PC-9 (cell line): Measurements from ENCODE around the gene ITGAX. TPM values are rescaled to one million over a fixed set of nuclear protein-coding genes. Genes with fewer than 3 reads are reported as not detected.

Experiments used
- BruUV-seq: library from RNA; stranded (reverse); fragments of 400-500 nt; replicated peaks from 2 replicates; lab custom pipeline; 2021; lab: Mats Ljungman, UMichigan
- CTCF ChIA-PET: fragments of 300-600 bp; sonication (Branson Sonifier 250); formaldehyde crosslinking; loops from one replicate; lab custom pipeline; 2022; ENCODE audit warnings: antibody characterized with exemption; lab: Charles Lee
- POLR2A ChIA-PET: fragments of 300-600 bp; sonication (Branson Sonifier 250); formaldehyde crosslinking; loops from one replicate; lab custom pipeline; 2022; ENCODE audit warnings: antibody characterized with exemption; ENCODE audit not compliant: unreplicated experiment; lab: Charles Lee
- DNase-seq, 2 experiments: peaks; one replicate each; pipeline versions ENCODE4 v3.0.0 to v3.0.0-alpha.2; 2015 to 2022; ENCODE audit warnings: mixed read lengths in 1 of 2
- H2AFZ ChIP-seq: fragments of 200-600 bp; sonication (generic); 2 replicates; pipeline ENCODE4 v1.8.1; 2017; ENCODE audit warnings: antibody characterized with exemption
- H3F3A ChIP-seq: fragments of 200-600 bp; sonication (generic); 2 replicates; pipeline ENCODE4 v1.8.1; 2017; ENCODE audit warnings: antibody characterized with exemption, mild to moderate bottlenecking, low read depth; ENCODE audit not compliant: insufficient read depth
- H3K27ac ChIP-seq: fragments of 200-600 bp; sonication (generic); 2 replicates; pipeline ENCODE4 v1.6.1; 2016; ENCODE audit warnings: mixed run types
- H3K27me3 ChIP-seq: fragments of 200-600 bp; sonication (generic); 2 replicates; pipeline ENCODE4 v1.6.1; 2016; ENCODE audit warnings: low read depth, mixed run types; ENCODE audit not compliant: insufficient read depth
- H3K36me3 ChIP-seq: fragments of 200-600 bp; sonication (generic); 2 replicates; pipeline ENCODE4 v1.6.1; 2016; ENCODE audit warnings: low read depth, mixed run types
- H3K4me1 ChIP-seq: fragments of 200-600 bp; sonication (generic); replicated peaks from 2 replicates; pipeline ENCODE4 v1.6.1; 2016; ENCODE audit warnings: mixed run types; ENCODE audit not compliant: insufficient read depth
- H3K4me2 ChIP-seq: fragments of 200-600 bp; sonication (generic); 2 replicates; pipeline ENCODE4 v1.6.1; 2017; ENCODE audit warnings: mixed run types
- H3K4me3 ChIP-seq: fragments of 200-600 bp; sonication (generic); 2 replicates; pipeline ENCODE4 v1.6.1; 2016; ENCODE audit warnings: mixed run types
- H3K79me2 ChIP-seq: fragments of 200-600 bp; sonication (generic); 2 replicates; pipeline ENCODE4 v1.6.1; 2017; ENCODE audit warnings: low read depth, mixed run types
- H3K9me2 ChIP-seq: fragments of 200-600 bp; sonication (generic); 2 replicates; pipeline ENCODE4 v1.8.1; 2017; ENCODE audit warnings: mild to moderate bottlenecking; ENCODE audit not compliant: insufficient read depth
- H3K9me3 ChIP-seq: fragments of 200-600 bp; sonication (generic); 2 replicates; pipeline ENCODE4 v1.8.1; 2016; ENCODE audit warnings: low read depth; ENCODE audit not compliant: insufficient read depth
- H4K20me1 ChIP-seq: fragments of 200-600 bp; sonication (generic); 2 replicates; pipeline ENCODE4 v1.8.1; 2017; ENCODE audit not compliant: insufficient read depth
- CTCF ChIP-seq: fragments of 200-600 bp; sonication (generic); conservative IDR thresholded peaks from 2 replicates; pipeline ENCODE4 v1.6.1; 2017; ENCODE audit warnings: mixed run types, antibody characterized with exemption, mild to moderate bottlenecking, moderate library complexity
- EZH2 ChIP-seq: fragments of 200-600 bp; sonication (generic); IDR thresholded peaks from 2 replicates; pipeline ENCODE4 v1.8.0; 2017; ENCODE audit warnings: antibody characterized with exemption, low read depth
- intact Hi-C: fragments of 100-400 bp; cut with micrococcal nuclease; formaldehyde crosslinking; loops from one replicate; pipeline ENCODE4 v1.10.0; 2022; ENCODE audit not compliant: unreplicated experiment
- total RNA-seq: library from RNA; stranded (reverse); gene quantifications from 2 replicates; pipeline ENCODE4 v1.2.3, GENCODE V29; 2021

The ITGAX gene
- total RNA-seq, 1 experiment from 2014 or later: 1.1 TPM

DNA sequence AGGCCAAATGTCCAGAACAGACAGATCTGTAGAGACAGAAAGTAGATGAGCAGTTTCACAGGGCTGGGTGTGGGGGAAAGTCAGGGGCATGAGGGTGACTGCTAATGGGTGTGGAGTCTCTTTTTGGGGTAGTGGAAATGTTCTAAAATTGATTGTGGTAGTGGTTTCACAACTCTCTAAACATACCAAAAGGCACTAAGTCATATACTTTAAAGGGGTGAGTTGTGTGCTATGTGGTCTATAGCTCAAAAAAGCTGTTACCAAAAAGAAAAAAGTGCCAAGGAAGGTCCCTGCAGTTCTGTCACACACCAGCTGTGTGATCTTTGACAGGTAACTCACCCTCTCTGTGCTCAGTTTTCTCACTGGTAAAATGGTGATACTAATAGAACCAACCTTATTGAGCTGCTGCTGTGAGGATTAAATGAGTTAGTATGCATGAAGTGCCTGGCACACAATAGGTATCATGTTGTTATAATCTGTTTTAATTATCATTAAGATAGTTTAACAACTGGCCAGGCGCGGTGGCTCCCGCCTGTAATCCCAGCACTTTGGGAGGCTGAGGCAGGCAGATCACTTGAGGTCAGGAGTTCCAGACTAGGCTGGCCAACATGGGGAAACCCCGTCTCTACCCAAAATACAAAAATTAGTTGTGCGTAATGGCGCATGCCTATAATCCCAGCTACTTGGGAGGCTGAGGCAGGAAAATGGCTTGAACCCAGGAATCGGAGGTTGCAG, 10.3 kb downstream of the ITGAX start:
- CTCF ChIA-PET: no interaction called here
- Histone ChIP-seq H3K79me2 (no peaks in the 10 kb centered on the region), H3K4me1 (no peaks in the 10 kb centered on the region), H3K27ac (no peak overlapping the region), H3F3A (no peaks in the 10 kb centered on the region), H3K36me3 (no peaks in the 10 kb centered on the region), H3K4me3 (no peak overlapping the region), H3K9me2 (no peaks in the 10 kb centered on the region), H4K20me1 (no peaks in the 10 kb centered on the region), H3K27me3 (peaks cover 21% of the 10 kb centered on the region; the same call in 1 of the 2 replicates), H2AFZ (no peak overlapping the region), H3K9me3 (no peaks in the 10 kb centered on the region), H3K4me2 (no peak overlapping the region)
- intact Hi-C loops: no loop called here
- DNase-seq: no peak
- BruUV-seq: no TSS peak
- TF ChIP-seq CTCF (no peak), EZH2 (no peak)
- POLR2A ChIA-PET: no interaction called here

DNA sequence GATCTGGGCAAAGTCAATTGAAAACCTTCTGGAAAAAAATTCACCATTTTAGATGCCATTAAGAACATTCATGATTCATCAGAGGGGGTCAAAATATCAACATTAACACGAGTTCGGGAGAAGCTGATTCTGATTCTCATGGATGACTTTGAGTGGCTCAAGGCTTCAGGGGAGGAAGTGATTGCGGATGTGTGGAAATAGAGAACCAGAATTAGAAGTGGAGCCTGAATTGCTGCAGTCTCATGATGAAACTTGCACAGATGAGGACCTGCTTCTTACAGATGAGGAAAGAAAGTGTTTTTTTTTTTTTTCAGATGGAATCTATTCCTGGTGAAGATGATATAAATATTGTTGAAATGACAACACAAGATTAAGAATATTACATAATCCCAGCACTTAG, 12.9 kb downstream of the ITGAX start:
- no peaks in the 10 kb centered on the region for H3K36me3 ChIP-seq
- no peak overlapping the region for H3K27ac ChIP-seq
- H3K9me2 ChIP-seq: no peaks in the 10 kb centered on the region
- intact Hi-C loops: no loop called here
- H3K79me2 ChIP-seq: no peaks in the 10 kb centered on the region
- TF ChIP-seq EZH2 (no peak), CTCF (no peak)
- H3K4me3 ChIP-seq: no peak overlapping the region
- H3K4me1 ChIP-seq: no peaks in the 10 kb centered on the region
- BruUV-seq: no TSS peak
- no peaks in the 10 kb centered on the region for H3K9me3 ChIP-seq
- no peak for DNase-seq
- H2AFZ ChIP-seq: no peak overlapping the region
- no peak overlapping the region for H3K4me2 ChIP-seq
- peaks cover 26% of the 10 kb centered on the region for H3K27me3 ChIP-seq
- ChIA-PET CTCF (interaction anchor here (0.6 kb wide), 1 partner anchor 69 kb away, joined by 5 read pairs; no protein-coding TSS in a partner anchor), POLR2A (interaction anchor here (0.6 kb wide), 1 partner anchor 382 kb away, joined by 4 read pairs; no protein-coding TSS in a partner anchor)
- no peaks in the 10 kb centered on the region for H3F3A ChIP-seq
- H4K20me1 ChIP-seq: no peaks in the 10 kb centered on the region

GRCh38 chr16:31371008-31371407, 16.0 kb downstream of the ITGAX start:
- BruUV-seq: no TSS peak
- ChIA-PET CTCF (no interaction called here), POLR2A (no interaction called here)
- Histone ChIP-seq H3K4me3 (no peak overlapping the region), H3K9me3 (no peaks in the 10 kb centered on the region), H3K79me2 (no peaks in the 10 kb centered on the region), H3F3A (no peaks in the 10 kb centered on the region), H4K20me1 (no peaks in the 10 kb centered on the region), H3K4me1 (no peaks in the 10 kb centered on the region), H3K27me3 (peaks cover 45% of the 10 kb centered on the region), H3K36me3 (no peaks in the 10 kb centered on the region), H3K9me2 (no peaks in the 10 kb centered on the region), H3K4me2 (no peak overlapping the region), H3K27ac (no peak overlapping the region), H2AFZ (no peak overlapping the region)
- TF ChIP-seq CTCF (no peak), EZH2 (no peak)
- no peak for DNase-seq
- intact Hi-C loops: no loop called here
